HL-60 (cell line): ENCODE data around the gene TLCD1.
"Not testable (repeated sequence)": the region's sequence is repeated elsewhere in the genome, so short reads cannot be mapped to it uniquely, and the experiment has no call there.

Source experiments
- DNase-seq, 2 experiments: peaks; one replicate each; pipeline ENCODE4 v3.0.0-alpha.2; 2010 to 2020; ENCODE audit warnings: low read depth in 1 of 2, low spot score in 1 of 2
- H3K27ac ChIP-seq: fragments of 250-450 bp; sonication (Bioruptor Pico); replicated peaks from 2 replicates; pipeline ENCODE4 v1.5.1; 2020; ENCODE audit warnings: mild to moderate bottlenecking, moderate library complexity
- H3K27me3 ChIP-seq: fragments of 250-450 bp; sonication (Bioruptor Pico); 2 replicates; pipeline ENCODE4 v1.5.1; 2021; ENCODE audit warnings: mild to moderate bottlenecking, moderate library complexity; ENCODE audit not compliant: insufficient read depth, poor library complexity, severe bottlenecking
- H3K4me3 ChIP-seq: replicated peaks from 2 replicates; pipeline ENCODE4 v1.5.1; 2011; ENCODE audit warnings: mild to moderate bottlenecking, control low read depth, low read length; ENCODE audit not compliant: insufficient read depth
- CTCF ChIP-seq: IDR thresholded peaks from one replicate; pipeline ENCODE4 v1.5.1; 2011; ENCODE audit warnings: low read length, control low read depth, inconsistent platforms; ENCODE audit not compliant: insufficient read depth
- GABPA ChIP-seq: IDR thresholded peaks from 2 replicates; pipeline ENCODE4 v1.6.1; 2012; ENCODE audit warnings: low read depth
- POLR2AphosphoS5 ChIP-seq: IDR thresholded peaks from 2 replicates; pipeline ENCODE4 v1.6.1; 2012; ENCODE audit warnings: low read depth

The TLCD1 gene

GRCh38 chr17:28726627-28727491 lies 826 bp upstream of the TLCD1 start:
- DNase-seq, result peak; percentile 94 to 96
- peak overlapping the region; percentile 93 for H3K27ac ChIP-seq

GRCh38 chr17:28725660-28726225 lies 290 bp downstream of the TLCD1 start:
- Histone ChIP-seq H3K27ac (peak overlapping the region; percentile 80), H3K4me3 (peak overlapping the region; percentile 68), H3K27me3 (no peaks in the 10 kb centered on the region)
- peak; percentile 64 to 81 for DNase-seq
- TF ChIP-seq CTCF (no peak), POLR2AphosphoS5 (peak; percentile 2; the same call in 1 of the 2 replicates)

More at GRCh38 chr17:28726627-28727491, 826 bp upstream of the TLCD1 start:
- Histone ChIP-seq H3K27me3 (no peaks in the 10 kb centered on the region), H3K4me3 (peak overlapping the region; percentile 68)
- TF ChIP-seq CTCF (peak; percentile 94), GABPA (no peak), POLR2AphosphoS5 (0 out of 2 replicates have a peak, but pooled peaks have one; percentile 22)

GRCh38 chr17:28725166-28725659 lies 820 bp downstream of the TLCD1 start:
- Histone ChIP-seq H3K27ac (peak overlapping the region; percentile 80), H3K27me3 (no peaks in the 10 kb centered on the region), H3K4me3 (peak overlapping the region; percentile 68)
- peak; percentile 67 to 70 for DNase-seq
- TF ChIP-seq CTCF, result no peak
- peak; percentile 94 for TF ChIP-seq POLR2AphosphoS5

- peak in 1 of 2 experiments; percentile 36 for DNase-seq
- Histone ChIP-seq H3K27me3 (no peaks in the 10 kb centered on the region), H3K27ac (peak overlapping the region; percentile 80; the same call in 1 of the 2 replicates), H3K4me3 (peak overlapping the region; percentile 68)
- TF ChIP-seq POLR2AphosphoS5 (peak; percentile 59; the same call in 1 of the 2 replicates), CTCF (no peak)
Observed at GRCh38 chr17:28724500-28725165, 1.4 kb downstream of the TLCD1 start.

- H3K27ac ChIP-seq, DNase-seq, H3K27me3 ChIP-seq: not testable (repeated sequence)
- H3K4me3 ChIP-seq, result peak overlapping the region; percentile 68
Observed at GRCh38 chr17:28723836-28724499, 2.1 kb downstream of the TLCD1 start.
